Esophagus muscularis mucosa (tissue), 4 donors: ENCODE results near the gene PNPLA8. TPM values are rescaled to one million over a fixed set of nuclear protein-coding genes. Genes with fewer than 3 reads are reported as not detected.

Experiments used
- DNase-seq: peaks from one replicate; pipeline ENCODE4 v3.0.0-alpha.2; 2017; ENCODE audit errors: extremely low spot score
- H3K27ac ChIP-seq, 4 donors: fragments of 200-600 bp; sonication (generic); replicated peaks in 1 of 4; 1 replicate in 3 of 4; 2 replicates in 1 of 4; pipeline ENCODE4 v1.5.1; 2016 to 2019; ENCODE audit warnings: mild to moderate bottlenecking in 1 of 4
- H3K27me3 ChIP-seq, 4 donors: fragments of 200-600 bp; sonication (generic); one replicate each; pipeline versions ENCODE4 v1.5.1 to v1.6.0; 2016 to 2019
- H3K36me3 ChIP-seq, 4 donors: fragments of 200-600 bp; sonication (generic); one replicate each; pipeline ENCODE4 v1.5.1; 2016 to 2019
- H3K4me1 ChIP-seq, 4 donors: fragments of 200-600 bp; sonication (generic); one replicate each; pipeline ENCODE4 v1.5.1; 2016 to 2019
- H3K4me3 ChIP-seq, 4 donors: fragments of 200-600 bp; sonication (generic); 1 replicate in 2 of 4; 2 replicates in 2 of 4; pipeline ENCODE4 v1.5.1; 2016 to 2019; ENCODE audit warnings: mild to moderate bottlenecking in 4 of 4, moderate library complexity in 1 of 4
- H3K9me3 ChIP-seq, 4 donors: fragments of 200-600 bp; sonication (generic); 1 replicate in 3 of 4; 2 replicates in 1 of 4; pipeline ENCODE4 v1.5.1; 2016 to 2019
- CTCF ChIP-seq, 3 experiments: fragments of 200-600 bp in 2 of 3; fragments of 450-650 bp in 1 of 3; sonication (generic) in 2 of 3; IDR thresholded peaks; one replicate each; pipeline ENCODE4 v1.5.1; 2017 to 2019; ENCODE audit warnings: antibody characterized with exemption in 3 of 3, mild to moderate bottlenecking in 2 of 3, moderate library complexity in 1 of 3
- EP300 ChIP-seq: sonication (generic); formaldehyde crosslinking; IDR thresholded peaks from one replicate; pipeline ENCODE4 v1.6.1; 2017; ENCODE audit warnings: antibody characterized with exemption
- POLR2A ChIP-seq: fragments of 450-650 bp; IDR thresholded peaks from one replicate; pipeline ENCODE4 v1.6.1; 2017; ENCODE audit warnings: antibody characterized with exemption, moderate library complexity, mild to moderate bottlenecking, low read depth
- POLR2AphosphoS5 ChIP-seq, 2 donors: sonication (generic); formaldehyde crosslinking; IDR thresholded peaks; one replicate each; pipeline ENCODE4 v1.6.1; 2017; ENCODE audit warnings: antibody characterized with exemption in 2 of 2
- WGBS: methylation state at CpG from one replicate; pipeline ENCODE4 v1.1.5; 2018; 5-methylcytosine and 5-hydroxymethylcytosine counted together
- intact Hi-C: fragments of 100-400 bp; cut with DNase I; formaldehyde crosslinking; loops from one replicate; pipeline ENCODE4 v1.15.1; 2023
- total RNA-seq, 4 donors: library from RNA; depleted of rRNA; stranded (reverse); fragments of >200 nt; gene quantifications; one replicate each; pipeline versions ENCODE4 v1.1.0 to v1.2.1, GENCODE V29; 2016

The PNPLA8 gene
- total RNA-seq, 4 donors from 2014 or later: 21.2 to 48.7 (median 32.6) TPM

- Histone ChIP-seq H3K27ac (no peak overlapping the region), H3K36me3 (no peaks in the 10 kb centered on the region), H3K27me3 (no peaks in the 10 kb centered on the region), H3K9me3 (no peaks in the 10 kb centered on the region), H3K4me1 (no peaks in the 10 kb centered on the region), H3K4me3 (no peak overlapping the region)
- 83% methylated on average over 5 of the region's 5 CpGs for WGBS
- DNase-seq: no peak
- intact Hi-C loops: no loop called here
- no peak for TF ChIP-seq CTCF (IDR thresholded peaks at IDR 0.05)
- no peak for TF ChIP-seq EP300
- TF ChIP-seq POLR2AphosphoS5 (IDR thresholded peaks at IDR 0.05): no peak
- TF ChIP-seq POLR2A: no peak
Observed at GRCh38 chr7:108423089-108423989, 102.6 kb downstream of the PNPLA8 start.

GRCh38 chr7:108421720-108422331 is 104.1 kb downstream of the PNPLA8 start:
- intact Hi-C loops: no loop called here
- H3K4me3 ChIP-seq: no peak overlapping the region
- TF ChIP-seq POLR2A (no peak), CTCF (IDR thresholded peaks at IDR 0.05) (no peak), EP300 (no peak), POLR2AphosphoS5 (IDR thresholded peaks at IDR 0.05) (no peak)
- no peaks in the 10 kb centered on the region for H3K27me3 ChIP-seq
- 49% methylated on average over 3 of the region's 3 CpGs for WGBS
- H3K27ac ChIP-seq: no peak overlapping the region
- H3K36me3 ChIP-seq: no peaks in the 10 kb centered on the region
- DNase-seq: no peak
- H3K9me3 ChIP-seq: no peaks in the 10 kb centered on the region
- H3K4me1 ChIP-seq: no peaks in the 10 kb centered on the region

Other genes starting within 250 kb of the PNPLA8 start
- 1 to 10 TPM; 2.9 to 5.2 (median 3.3) TPM for gene NRCAM, start 69.7 kb downstream of the PNPLA8 start, total RNA-seq
- 10 to 100 TPM; 23.1 to 27.7 (median 27.3) TPM for gene THAP5, start 43.6 kb upstream of the PNPLA8 start, total RNA-seq
- 10 to 100 TPM; 17.9 to 41.9 (median 28.0) TPM for gene DNAJB9, start 43.7 kb upstream of the PNPLA8 start, total RNA-seq